K562 (cell line): ENCODE measurements around the gene PRPF6. TPM values are rescaled to one million over a fixed set of nuclear protein-coding genes. Genes with fewer than 3 reads are reported as not detected.

Source experiments
- ATAC-seq: fragments of 200-7000 bp; cut with Tn5 transposase; 3 replicates; pipeline ENCODE4 v1.9.1; 2020; ENCODE audit warnings: moderate library complexity
- BruUV-seq: library from RNA; stranded (reverse); fragments of 400-500 nt; replicated peaks from 2 replicates; lab custom pipeline; 2021; lab: Mats Ljungman, UMichigan
- CTCF ChIA-PET: fragments of 300-600 bp; formaldehyde crosslinking; extraction: SDS; loops from one replicate; lab custom pipeline; 2021; ENCODE audit warnings: low intra/inter-chr PET ratio; lab: Yijun Ruan, JAX
- POLR2A ChIA-PET: fragments of 300-600, 350-650 bp; sonication (Branson Sonifier 250); formaldehyde crosslinking; extraction: SDS; loops from one replicate; lab custom pipeline; 2021; ENCODE audit warnings: antibody characterized with exemption, inconsistent platforms; lab: Yijun Ruan, JAX
- DNase-seq, 4 experiments: peaks; one replicate each; pipeline versions ENCODE4 v3.0.0 to v3.0.0-alpha.2; 2011 to 2018; ENCODE audit warnings: low spot score in 3 of 4, mixed read lengths in 3 of 4; ENCODE audit errors: extremely low read depth in 1 of 4
- FAIRE-seq: peaks from 2 replicates; lab custom pipeline; 2011; peaks lifted over from hg19 to GRCh38; lab: Jason Lieb, UNC
- H2AFZ ChIP-seq: 2 replicates; pipeline ENCODE4 v1.6.0; 2011; ENCODE audit warnings: low read depth, low read length, control low read depth, inconsistent platforms
- H3K27ac ChIP-seq: fragments of 200-600 bp; 3 replicates; pipeline ENCODE4 v1.8.0; 2011; ENCODE audit warnings: low read depth, mild to moderate bottlenecking, control low read depth, inconsistent platforms, low read length, moderate library complexity, mixed read lengths; ENCODE audit errors: extremely low read depth
- H3K27me3 ChIP-seq, 2 experiments: fragments of 300-600 bp in 1 of 2; 2 replicates in 1 of 2; 3 replicates in 1 of 2; pipeline versions ENCODE4 v1.6.0 to v1.8.0; 2011; ENCODE audit warnings: inconsistent platforms in 2 of 2, low read length in 2 of 2, mild to moderate bottlenecking in 1 of 2, mixed read lengths in 1 of 2, moderate library complexity in 1 of 2; ENCODE audit not compliant: control insufficient read depth in 2 of 2, insufficient read depth in 2 of 2
- H3K36me3 ChIP-seq: fragments of 300-600 bp; 3 replicates; pipeline ENCODE4 v1.8.0; 2011; ENCODE audit warnings: mild to moderate bottlenecking, low read length, inconsistent platforms; ENCODE audit not compliant: control insufficient read depth, insufficient read depth
- H3K4me1 ChIP-seq, 2 experiments: fragments of 200-600 bp in 1 of 2; replicated peaks in 1 of 2; 2 replicates in 1 of 2; 3 replicates in 1 of 2; pipeline versions ENCODE4 v1.5.1 to v1.8.0; 2011; ENCODE audit warnings: inconsistent platforms in 2 of 2, low read length in 2 of 2, mild to moderate bottlenecking in 1 of 2, mixed read lengths in 1 of 2, moderate library complexity in 1 of 2; ENCODE audit not compliant: control insufficient read depth in 2 of 2, insufficient read depth in 2 of 2
- H3K4me2 ChIP-seq: 2 replicates; pipeline ENCODE4 v1.6.1; 2011; ENCODE audit warnings: low read length, control low read depth, inconsistent platforms, mixed read lengths; ENCODE audit not compliant: insufficient read depth
- H3K4me3 ChIP-seq: fragments of 200-600 bp; sonication (generic), shearing (Covaris generic); 2 replicates; pipeline ENCODE4 v1.5.1; 2016; ENCODE audit warnings: control low read depth, inconsistent platforms
- H3K79me2 ChIP-seq: fragments of 200-600 bp; 3 replicates; pipeline ENCODE4 v1.8.0; 2011; ENCODE audit warnings: low read length, inconsistent platforms; ENCODE audit not compliant: control insufficient read depth, insufficient read depth
- H3K9ac ChIP-seq, 2 experiments: 2 replicates each; pipeline versions ENCODE4 v1.6.0 to v1.6.1; 2011; ENCODE audit warnings: low read depth in 2 of 2, low read length in 2 of 2, control low read depth in 1 of 2, inconsistent platforms in 1 of 2, mild to moderate bottlenecking in 1 of 2, mixed read lengths in 1 of 2; ENCODE audit not compliant: insufficient read depth in 1 of 2
- H3K9me1 ChIP-seq: one replicate; pipeline ENCODE4 v1.6.0; 2011; ENCODE audit warnings: inconsistent platforms, mild to moderate bottlenecking, low read length, moderate library complexity; ENCODE audit not compliant: control insufficient read depth, insufficient read depth
- H3K9me3 ChIP-seq: replicated peaks from 2 replicates; pipeline ENCODE4 v1.5.1; 2011; ENCODE audit warnings: low read depth, low read length, inconsistent platforms; ENCODE audit not compliant: control insufficient read depth, insufficient read depth
- H4K20me1 ChIP-seq: replicated peaks from 2 replicates; pipeline ENCODE4 v1.6.1; 2011; ENCODE audit warnings: low read length, inconsistent platforms, mixed read lengths; ENCODE audit not compliant: control insufficient read depth, insufficient read depth
- POLR2G ChIP-seq: fragments of 200-400 bp; formaldehyde crosslinking; IDR thresholded peaks from 2 replicates; pipeline ENCODE4 v1.6.1; 2017; ENCODE audit warnings: low read depth, mild to moderate bottlenecking, antibody characterized with exemption, low read length, moderate library complexity
- RBFOX2 ChIP-seq: fragments of 200-400 bp; formaldehyde crosslinking; IDR thresholded peaks from 2 replicates; pipeline ENCODE4 v1.6.1; 2017; ENCODE audit warnings: low read depth, mild to moderate bottlenecking, low read length, moderate library complexity
- SNRNP70 ChIP-seq: fragments of 200-400 bp; formaldehyde crosslinking; optimal IDR thresholded peaks from 2 replicates; pipeline ENCODE3; 2017; ENCODE audit warnings: low read depth, low read length
- WGBS: fragments of 100-300 bp; shearing (Covaris generic); methylation state at CpG from one replicate; pipeline ENCODE4 v1.1.6; 2016; ENCODE audit warnings: low coverage, mixed read lengths; ENCODE audit not compliant: insufficient coverage; ENCODE audit errors: missing lambda C conversion rate; 5-methylcytosine and 5-hydroxymethylcytosine counted together
- in situ Hi-C: fragments of 300-500 bp; cut with MboI; formaldehyde crosslinking; loops from 4 replicates; pipeline ENCODE4 v1.15.0; 2018; ENCODE audit warnings: inconsistent platforms, mixed read lengths
- intact Hi-C: fragments of 100-400 bp; cut with micrococcal nuclease; formaldehyde crosslinking; loops from 2 replicates; pipeline ENCODE4 v1.14.2; 2022
- polyA plus RNA-seq, 8 experiments: library from polyadenylated mRNA; depleted of rRNA in 4 of 8; stranded (reverse) in 5 of 8; unstranded in 3 of 8; fragments of >200 nt; fragmentation: Nextera tagmentation in 2 of 8; fragmentation: Illumina TruSeq in 1 of 8; extraction: Ambion mirVana in 2 of 8; extraction: Trizol in 1 of 8; gene quantifications; 2 replicates each; pipeline versions ENCODE4 v1.2.1 to v1.2.3, GENCODE V29; 2011 to 2014; ENCODE audit warnings: inconsistent platforms in 1 of 8, missing spikeins in 1 of 8
- total RNA-seq, 7 experiments: library from RNA; depleted of rRNA in 6 of 7; stranded (reverse); fragments of >200 nt in 6 of 7; fragmentation: Illumina TruSeq in 2 of 7; extraction: Trizol in 2 of 7; gene quantifications; 2 replicates each; pipeline versions ENCODE4 v1.2.1 to v1.2.3, GENCODE V29; 2011 to 2021; ENCODE audit warnings: low replicate concordance in 1 of 7

PRPF6 gene
- total and polyA plus RNA-seq, 9 of the 15 experiments (the other 6 are each of a cell fraction or from before 2014, with no cell fraction given): 4.2 to 83.2 (median 59.9) TPM

- peaks cover 4% of the 10 kb centered on the region for H3K9me1 ChIP-seq
- WGBS: 90% methylated on average over 9 of the region's 10 CpGs
- FAIRE-seq (no peak), ATAC-seq (no peak), DNase-seq (no peak)
- H3K27me3 ChIP-seq: no peaks in the 10 kb centered on the region
- ChIA-PET POLR2A (interaction anchor here (1.7 kb wide), 1 partner anchor 9 kb away, joined by 6 read pairs; no protein-coding TSS in a partner anchor), CTCF (interaction anchor here (0.6 kb wide), 1 partner anchor 11 kb away, joined by 3 read pairs; no protein-coding TSS in a partner anchor)
- H3K4me3 ChIP-seq: no peak overlapping the region
- peaks cover 21% of the 10 kb centered on the region for H3K79me2 ChIP-seq
- TF ChIP-seq POLR2G (peak; percentile 48), SNRNP70 (no peak), RBFOX2 (peak; percentile 35)
- in situ Hi-C loops: no loop called here
- no peak overlapping the region for H2AFZ ChIP-seq
- BruUV-seq: no TSS peak
- peaks cover 6% of the 10 kb centered on the region; the same call in 1 of the 2 replicates for H4K20me1 ChIP-seq
- no peak overlapping the region for H3K27ac ChIP-seq
- peaks cover 55% of the 10 kb centered on the region; the same call in 2 of the 3 replicates for H3K36me3 ChIP-seq
- intact Hi-C loops: loop anchor here (5.0 kb wide), 1 partner anchor 252 kb away; the partner anchor contains the start of genes ARFRP1 and ZGPAT
- no peaks in the 10 kb centered on the region for H3K9me3 ChIP-seq
- peaks cover 15 to 73% of the 10 kb centered on the region in 2 experiments; a peak in 4 of 5 replicates for H3K4me1 ChIP-seq
- H3K9ac ChIP-seq: peak overlapping the region in 1 of 2 experiments; percentile 89; a peak in 2 of 4 replicates
- H3K4me2 ChIP-seq: no peak overlapping the region
These were observed 21.8 kb upstream of the PRPF6 start for GRCh38 chr20:63958964-63959698.
